AG04450 (cell line): ENCODE measurements around the gene MYO1F. TPM values are rescaled to one million over a fixed set of nuclear protein-coding genes. Genes with fewer than 3 reads are reported as not detected.

ENCODE experiments used
- CTCF ChIA-PET: fragments of 300-600, 350-600 bp; formaldehyde crosslinking; extraction: SDS; loops from one replicate; lab custom pipeline; 2022; ENCODE audit warnings: antibody characterized with exemption, inconsistent platforms; lab: Charles Lee
- POLR2A ChIA-PET: fragments of 350-600 bp; formaldehyde crosslinking; extraction: SDS; loops from one replicate; lab custom pipeline; 2021; ENCODE audit warnings: antibody characterized with exemption, inconsistent platforms; lab: Yijun Ruan, JAX
- DNase-seq: peaks from one replicate; pipeline ENCODE4 v3.0.0-alpha.2; 2011; ENCODE audit warnings: low read depth, low spot score
- H3K27ac ChIP-seq: one replicate; pipeline ENCODE4 v1.5.1; 2012; ENCODE audit warnings: low read depth, low read length, control low read depth
- H3K27me3 ChIP-seq: one replicate; pipeline ENCODE4 v1.6.0; 2012; ENCODE audit warnings: low read length; ENCODE audit not compliant: control insufficient read depth, insufficient read depth
- H3K4me3 ChIP-seq: 2 replicates; pipeline ENCODE4 v1.5.1; 2011; ENCODE audit warnings: mild to moderate bottlenecking, low read depth, low read length, control low read depth
- H3K9me3 ChIP-seq: 2 replicates; pipeline ENCODE4 v1.5.1; 2012; ENCODE audit warnings: low read length; ENCODE audit not compliant: control insufficient read depth, insufficient read depth
- polyA plus RNA-seq: library from polyadenylated mRNA; depleted of rRNA; stranded (reverse); fragments of >200 nt; gene quantifications from 2 replicates; pipeline ENCODE4 v1.2.3, GENCODE V29; 2011
- TF ChIP-seq, protein P1 (sequence below): IDR thresholded peaks from 2 replicates; pipeline ENCODE4 v1.5.1; 2011; ENCODE audit warnings: low read depth, low read length, control low read depth, inconsistent platforms

The MYO1F gene
- polyA plus RNA-seq, 1 experiment = 0.10 TPM

DNA sequence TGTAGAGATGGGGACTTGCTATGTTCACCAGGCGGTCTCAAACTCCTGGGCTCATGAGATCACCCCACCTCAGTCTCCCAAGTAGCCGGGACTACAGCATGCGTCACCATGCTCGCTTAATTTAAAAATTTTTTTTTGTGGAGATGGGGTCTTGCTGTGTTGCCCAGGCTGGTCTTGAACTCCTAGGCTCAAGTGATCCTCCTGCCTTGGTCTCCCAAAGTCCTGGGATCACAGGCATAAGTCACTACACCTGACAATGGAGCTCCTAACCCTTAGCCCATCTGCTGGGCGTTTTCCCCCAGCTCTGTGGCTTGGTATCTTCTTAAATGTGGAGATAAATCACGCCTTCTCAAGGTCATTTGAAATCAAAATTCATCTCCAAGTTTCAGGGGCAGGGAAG, 39.6 kb upstream of the MYO1F start:
- H3K27me3 ChIP-seq = no peaks in the 10 kb centered on the region
- CTCF ChIA-PET = interaction anchor here (0.6 to 2.9 kb wide), 2 partner anchors 25 to 527 kb away, joined by 3 to 23 read pairs; no protein-coding TSS in a partner anchor
- POLR2A ChIA-PET = no interaction called here

DNA sequence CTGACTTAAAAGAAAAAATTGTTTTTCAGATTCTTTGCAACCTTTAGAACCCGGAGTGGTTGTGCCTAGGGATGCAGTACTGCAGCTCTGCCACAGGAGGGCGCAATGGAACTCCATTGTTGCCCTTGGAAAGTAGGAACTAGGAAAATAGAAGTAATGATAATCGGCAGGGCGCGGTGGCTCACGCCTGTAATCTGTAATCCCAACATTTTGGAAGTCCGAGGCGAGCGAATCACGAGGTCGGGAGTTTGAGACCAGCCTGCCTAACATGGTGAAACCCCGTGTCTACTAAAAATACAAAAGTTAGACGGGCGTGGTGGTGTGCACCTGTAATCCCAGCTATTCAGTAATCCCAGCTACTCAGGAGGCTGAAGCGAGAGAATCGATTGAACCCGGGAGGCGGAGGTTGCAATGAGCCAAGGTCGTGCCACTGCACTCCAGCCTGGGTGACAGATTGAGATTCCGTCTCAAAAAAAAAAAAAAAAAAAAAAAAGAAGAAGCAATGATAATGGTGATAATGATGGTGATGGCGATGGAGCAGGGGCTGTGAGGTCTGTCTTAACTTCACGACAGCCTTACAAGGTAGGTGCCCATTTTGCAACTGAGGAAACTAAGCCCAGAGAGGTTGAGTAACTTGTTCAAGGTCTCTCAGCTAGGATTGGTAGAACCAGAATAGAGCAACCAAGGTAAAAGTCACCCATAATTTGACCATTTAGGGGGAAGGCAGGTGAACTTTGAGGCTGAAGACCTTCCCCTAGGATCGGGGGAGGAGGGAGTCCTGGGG, 38.8 kb upstream of the MYO1F start:
- ChIA-PET CTCF (interaction anchor here (0.6 to 2.9 kb wide), 11 partner anchors 11 to 661 kb away, joined by 3 to 23 read pairs (median 5); no protein-coding TSS in a partner anchor), POLR2A (no interaction called here)
- no peak overlapping the region for H3K4me3 ChIP-seq
- no peaks in the 10 kb centered on the region for H3K27me3 ChIP-seq
- TF ChIP-seq, protein P1, sequence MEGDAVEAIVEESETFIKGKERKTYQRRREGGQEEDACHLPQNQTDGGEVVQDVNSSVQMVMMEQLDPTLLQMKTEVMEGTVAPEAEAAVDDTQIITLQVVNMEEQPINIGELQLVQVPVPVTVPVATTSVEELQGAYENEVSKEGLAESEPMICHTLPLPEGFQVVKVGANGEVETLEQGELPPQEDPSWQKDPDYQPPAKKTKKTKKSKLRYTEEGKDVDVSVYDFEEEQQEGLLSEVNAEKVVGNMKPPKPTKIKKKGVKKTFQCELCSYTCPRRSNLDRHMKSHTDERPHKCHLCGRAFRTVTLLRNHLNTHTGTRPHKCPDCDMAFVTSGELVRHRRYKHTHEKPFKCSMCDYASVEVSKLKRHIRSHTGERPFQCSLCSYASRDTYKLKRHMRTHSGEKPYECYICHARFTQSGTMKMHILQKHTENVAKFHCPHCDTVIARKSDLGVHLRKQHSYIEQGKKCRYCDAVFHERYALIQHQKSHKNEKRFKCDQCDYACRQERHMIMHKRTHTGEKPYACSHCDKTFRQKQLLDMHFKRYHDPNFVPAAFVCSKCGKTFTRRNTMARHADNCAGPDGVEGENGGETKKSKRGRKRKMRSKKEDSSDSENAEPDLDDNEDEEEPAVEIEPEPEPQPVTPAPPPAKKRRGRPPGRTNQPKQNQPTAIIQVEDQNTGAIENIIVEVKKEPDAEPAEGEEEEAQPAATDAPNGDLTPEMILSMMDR = peak; percentile 93
- H3K9me3 ChIP-seq = no peaks in the 10 kb centered on the region
- H3K27ac ChIP-seq = no peak overlapping the region
- no peak for DNase-seq

More for the DNA sequence above, 39.6 kb upstream of the MYO1F start:
- no peak for DNase-seq
- Histone ChIP-seq H3K27ac (no peak overlapping the region), H3K9me3 (no peaks in the 10 kb centered on the region), H3K4me3 (no peak overlapping the region)
- TF ChIP-seq, protein P1 = no peak

DNA sequence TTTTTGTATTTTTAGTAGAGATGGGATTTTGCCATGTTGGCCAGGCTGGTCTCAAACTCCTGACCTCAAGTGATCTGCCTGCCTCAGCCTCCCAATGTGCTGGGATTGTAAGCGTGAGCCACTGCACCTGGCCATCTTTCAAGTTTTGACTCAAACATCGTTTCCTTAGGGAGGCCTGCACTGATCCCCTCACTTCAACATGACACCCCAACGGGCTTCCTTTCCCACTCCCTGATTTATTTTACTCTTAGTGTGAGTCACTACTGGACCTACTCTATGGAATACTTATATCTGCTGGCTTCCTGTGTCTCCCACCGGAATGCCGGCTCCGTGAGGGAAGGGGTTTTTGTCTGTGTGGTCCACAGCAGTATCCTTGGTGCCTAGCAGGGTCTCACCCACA, 37.8 kb upstream of the MYO1F start:
- CTCF ChIA-PET = interaction anchor here (0.6 to 2.9 kb wide), 11 partner anchors 10 to 1325 kb away, joined by 3 to 23 read pairs (median 5); no protein-coding TSS in a partner anchor
- Histone ChIP-seq H3K27ac (no peak overlapping the region), H3K4me3 (no peak overlapping the region), H3K9me3 (no peaks in the 10 kb centered on the region), H3K27me3 (no peaks in the 10 kb centered on the region)
- DNase-seq = no peak
- POLR2A ChIA-PET = no interaction called here
- TF ChIP-seq, protein P1 = no peak

DNA sequence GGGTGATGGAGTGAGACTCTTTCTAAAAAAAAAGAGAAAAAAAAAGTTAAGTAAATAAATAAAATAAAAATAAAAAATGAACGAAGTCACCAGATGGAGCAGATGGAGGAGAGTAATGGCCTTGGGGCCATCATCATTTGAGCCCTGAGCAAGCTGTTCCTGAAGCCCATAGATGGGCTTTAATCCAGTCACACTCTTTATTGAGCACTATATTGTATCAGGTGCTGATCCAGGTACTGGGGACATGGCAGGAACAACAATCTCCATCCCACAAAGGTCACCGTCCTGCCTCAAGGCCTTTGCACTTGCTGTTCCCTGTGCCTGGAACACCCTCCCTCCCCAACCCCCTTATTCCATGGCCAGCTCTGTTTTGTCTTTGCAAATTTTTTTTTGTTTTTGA, 37.2 kb upstream of the MYO1F start:
- CTCF ChIA-PET = interaction anchor here (0.8 to 2.2 kb wide), 3 partner anchors 20 to 33 kb away, joined by 3 to 11 read pairs (median 5); no protein-coding TSS in a partner anchor
- Histone ChIP-seq H3K27me3 (no peaks in the 10 kb centered on the region), H3K9me3 (no peaks in the 10 kb centered on the region; the same call in 1 of the 2 replicates), H3K27ac (no peak overlapping the region), H3K4me3 (no peak overlapping the region)
- POLR2A ChIA-PET = no interaction called here
- TF ChIP-seq, protein P1 = no peak
- no peak for DNase-seq

DNA sequence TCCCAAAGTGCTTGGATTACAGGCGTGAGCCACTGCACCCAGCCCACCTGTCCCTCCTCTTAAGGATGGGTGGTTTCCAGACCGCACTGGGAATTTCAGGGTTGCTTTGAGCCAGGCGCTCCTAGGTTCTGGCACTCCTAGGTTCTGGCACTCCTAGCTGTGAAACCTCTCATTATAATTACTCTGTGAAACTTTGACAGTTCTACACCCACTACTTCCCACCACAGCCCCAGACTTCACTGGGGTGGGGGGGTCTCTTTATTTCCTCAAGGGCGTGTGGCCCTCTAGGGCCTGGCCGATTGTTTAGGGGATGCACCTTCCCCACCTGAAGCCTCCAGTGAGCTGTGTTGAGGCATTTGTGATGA, 35.5 kb upstream of the MYO1F start:
- TF ChIP-seq, protein P1 = no peak
- ChIA-PET POLR2A (interaction anchor here (1.2 kb wide), 1 partner anchor 99 kb away, joined by 4 read pairs; the partner anchor contains the start of gene ZNF414), CTCF (interaction anchor here (0.6 to 1.3 kb wide), 2 partner anchors 31 to 42 kb away, joined by 5 to 6 read pairs; no protein-coding TSS in a partner anchor)
- Histone ChIP-seq H3K9me3 (no peaks in the 10 kb centered on the region; the same call in 1 of the 2 replicates), H3K27ac (no peak overlapping the region), H3K27me3 (no peaks in the 10 kb centered on the region), H3K4me3 (no peak overlapping the region)
- DNase-seq = no peak
